DOHH2 (cell line): ENCODE results near the gene TMEM140.

ENCODE experiments used
- H3F3A ChIP-seq: fragments of 200-600 bp; sonication (generic), shearing (Covaris generic); 2 replicates; pipeline ENCODE4 v1.6.0; 2016; ENCODE audit warnings: antibody characterized with exemption, mild to moderate bottlenecking; ENCODE audit not compliant: control insufficient read depth, insufficient read depth
- H3K27ac ChIP-seq: fragments of 200-600 bp; sonication (generic); 2 replicates; pipeline ENCODE4 v1.5.1; 2014; ENCODE audit warnings: low read depth, mild to moderate bottlenecking, low read length, moderate library complexity
- H3K27me3 ChIP-seq: fragments of 200-600 bp; sonication (generic); 2 replicates; pipeline ENCODE4 v1.6.1; 2014; ENCODE audit warnings: mild to moderate bottlenecking, low read length, mixed read lengths; ENCODE audit not compliant: control insufficient read depth
- H3K36me3 ChIP-seq: fragments of 200-600 bp; sonication (generic); 2 replicates; pipeline ENCODE4 v1.6.1; 2014; ENCODE audit warnings: mild to moderate bottlenecking, low read length, moderate library complexity, mixed read lengths; ENCODE audit not compliant: control insufficient read depth
- H3K4me1 ChIP-seq: fragments of 200-600 bp; sonication (generic); 2 replicates; pipeline ENCODE4 v1.6.1; 2014; ENCODE audit warnings: mild to moderate bottlenecking, low read length, mixed read lengths; ENCODE audit not compliant: control insufficient read depth
- H3K4me2 ChIP-seq: fragments of 200-600 bp; sonication (generic); 2 replicates; pipeline ENCODE4 v1.6.0; 2014; ENCODE audit warnings: mild to moderate bottlenecking, low read length, moderate library complexity
- H3K4me3 ChIP-seq: fragments of 200-600 bp; sonication (generic); 2 replicates; pipeline ENCODE4 v1.5.1; 2014; ENCODE audit warnings: mild to moderate bottlenecking, low read length, mixed read lengths
- H3K79me2 ChIP-seq: fragments of 200-600 bp; sonication (generic); 2 replicates; pipeline ENCODE4 v1.6.1; 2014; ENCODE audit warnings: mild to moderate bottlenecking, low read length, mixed read lengths; ENCODE audit not compliant: control insufficient read depth
- H3K9me2 ChIP-seq: fragments of 200-600 bp; sonication (generic); replicated peaks from 2 replicates; pipeline ENCODE4 v1.6.1; 2014; ENCODE audit warnings: mild to moderate bottlenecking, low read length, mixed read lengths; ENCODE audit not compliant: control insufficient read depth
- H3K9me3 ChIP-seq: fragments of 200-600 bp; sonication (generic); 2 replicates; pipeline ENCODE4 v1.6.1; 2014; ENCODE audit warnings: antibody characterized with exemption, low read length, mixed read lengths; ENCODE audit not compliant: control insufficient read depth, insufficient read depth
- H4K20me1 ChIP-seq: fragments of 200-600 bp; sonication (generic); 2 replicates; pipeline ENCODE4 v1.6.0; 2014; ENCODE audit warnings: low read depth, mild to moderate bottlenecking, antibody characterized with exemption, low read length, moderate library complexity; ENCODE audit not compliant: control insufficient read depth, insufficient read depth
- CTCF ChIP-seq: fragments of 200-600 bp; sonication (generic); IDR thresholded peaks from one replicate; pipeline ENCODE4 v1.5.1; 2014; ENCODE audit warnings: antibody characterized with exemption, mild to moderate bottlenecking, low read depth, low read length; ENCODE audit not compliant: poor library complexity, severe bottlenecking
- EZH2phosphoT487 ChIP-seq: fragments of 200-600 bp; sonication (generic); IDR thresholded peaks from 2 replicates; pipeline ENCODE4 v1.6.1; 2017; ENCODE audit warnings: borderline replicate concordance, mild to moderate bottlenecking, antibody characterized with exemption, low read length, moderate library complexity, mixed read lengths

The TMEM140 gene

GRCh38 chr7:135160098-135160857, 12.4 kb downstream of the TMEM140 start:
- Histone ChIP-seq H3K4me3 (peak overlapping the region; percentile 56), H3K27me3 (no peaks in the 10 kb centered on the region), H3K4me1 (peaks cover 27% of the 10 kb centered on the region), H3K4me2 (peak overlapping the region; percentile 73), H3K9me2 (no peaks in the 10 kb centered on the region), H3F3A (peaks cover 6% of the 10 kb centered on the region), H4K20me1 (no peaks in the 10 kb centered on the region), H3K36me3 (peaks cover 42% of the 10 kb centered on the region), H3K79me2 (no peaks in the 10 kb centered on the region), H3K27ac (peak overlapping the region; percentile 62), H3K9me3 (peaks cover 43% of the 10 kb centered on the region)
- TF ChIP-seq CTCF (no peak), EZH2phosphoT487 (no peak)

- Histone ChIP-seq H3K36me3 (peaks cover 49% of the 10 kb centered on the region), H3K27me3 (no peaks in the 10 kb centered on the region), H3K9me2 (no peaks in the 10 kb centered on the region), H3K9me3 (peaks cover 36% of the 10 kb centered on the region), H3K4me3 (peak overlapping the region; percentile 56), H3K79me2 (no peaks in the 10 kb centered on the region), H3K4me2 (peak overlapping the region; percentile 73), H3F3A (peaks cover 6% of the 10 kb centered on the region), H4K20me1 (no peaks in the 10 kb centered on the region), H3K27ac (peak overlapping the region; percentile 62), H3K4me1 (peaks cover 27% of the 10 kb centered on the region)
- TF ChIP-seq EZH2phosphoT487 (no peak), CTCF (peak; percentile 32)
Observed at GRCh38 chr7:135160858-135161653, 13.2 kb downstream of the TMEM140 start.

GRCh38 chr7:135161669-135162068, 13.8 kb downstream of the TMEM140 start:
- Histone ChIP-seq H3F3A (peaks cover 6% of the 10 kb centered on the region), H3K79me2 (no peaks in the 10 kb centered on the region), H3K4me1 (peaks cover 27% of the 10 kb centered on the region), H3K9me2 (no peaks in the 10 kb centered on the region), H3K27ac (peak overlapping the region; percentile 62), H3K4me3 (peak overlapping the region; percentile 56), H3K36me3 (peaks cover 56% of the 10 kb centered on the region), H4K20me1 (no peaks in the 10 kb centered on the region), H3K4me2 (peak overlapping the region; percentile 73), H3K9me3 (peaks cover 30% of the 10 kb centered on the region), H3K27me3 (no peaks in the 10 kb centered on the region)
- TF ChIP-seq CTCF = no peak
- no peak for TF ChIP-seq EZH2phosphoT487
